ENCODE data around the gene SLFN13. TPM values are rescaled to one million over a fixed set of nuclear protein-coding genes. Genes with fewer than 3 reads are reported as not detected.
A peak's percentile ranks its signal among the peaks of the same experiment; 100 is the strongest.
"Not testable (repeated sequence)": the region's sequence is repeated elsewhere in the genome, so short reads cannot be mapped to it uniquely, and the experiment has no call there.

SLFN13 gene
- total RNA-seq, 1 donor from 2014 or later = 9.3 TPM

DNA sequence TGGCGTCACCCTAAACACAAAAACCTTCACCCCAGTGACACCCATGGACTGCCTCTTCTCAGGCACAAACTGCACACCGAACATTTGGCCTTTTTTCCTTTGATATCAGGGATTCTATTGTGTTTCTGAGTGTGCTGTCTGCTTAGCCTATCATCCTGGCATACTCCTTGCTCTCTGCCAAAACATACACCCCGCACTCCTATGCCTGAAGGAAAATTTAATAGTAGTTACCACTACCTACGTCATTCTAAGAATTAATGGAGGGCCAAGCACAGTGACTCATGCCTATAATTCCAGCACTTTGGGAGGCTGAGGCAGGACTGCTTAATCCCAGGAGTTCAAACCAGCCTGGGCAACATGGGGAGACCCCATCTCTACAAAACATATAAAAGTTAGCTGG lies 19.9 kb upstream of the SLFN13 start:
- no peak overlapping the region for H3K27ac Mint-ChIP-seq (ENCODE audit: unreplicated experiment)
- H3K36me3 Mint-ChIP-seq (ENCODE audit: low read depth) = no peaks in the 10 kb centered on the region
- DNase-seq (ENCODE audit: low read depth, low spot score) = no peak
- no peak overlapping the region for H3K4me3 Mint-ChIP-seq
- peaks cover 53% of the 10 kb centered on the region for H3K27me3 Mint-ChIP-seq (ENCODE audit: low read depth)
- H3K9me3 Mint-ChIP-seq = peaks cover 4% of the 10 kb centered on the region
- no peak for TF ChIP-seq CTCF (conservative IDR thresholded peaks at IDR 0.05)
- no peaks in the 10 kb centered on the region for H3K4me1 Mint-ChIP-seq

- TF ChIP-seq CTCF (conservative IDR thresholded peaks at IDR 0.05) = no peak
- DNase-seq (ENCODE audit: low read depth, low spot score) = no peak
- H3K27ac Mint-ChIP-seq (ENCODE audit: unreplicated experiment) = no peak overlapping the region
- H3K4me3 Mint-ChIP-seq = no peak overlapping the region
- peaks cover 55% of the 10 kb centered on the region for H3K27me3 Mint-ChIP-seq (ENCODE audit: low read depth)
- H3K9me3 Mint-ChIP-seq = peaks cover 1% of the 10 kb centered on the region
- H3K36me3 Mint-ChIP-seq (ENCODE audit: low read depth) = no peaks in the 10 kb centered on the region
- H3K4me1 Mint-ChIP-seq = no peaks in the 10 kb centered on the region
Measured at GRCh38 chr17:35467824-35468223, 19.3 kb upstream of the SLFN13 start.

GRCh38 chr17:35460354-35460851 lies 11.8 kb upstream of the SLFN13 start:
- no peak for TF ChIP-seq CTCF (conservative IDR thresholded peaks at IDR 0.05)
- H3K4me1 Mint-ChIP-seq = peaks cover 5% of the 10 kb centered on the region
- H3K36me3 Mint-ChIP-seq (ENCODE audit: low read depth) = no peaks in the 10 kb centered on the region
- H3K4me3 Mint-ChIP-seq = peak overlapping the region; percentile 6
- no peak for DNase-seq (ENCODE audit: low read depth, low spot score)
- peaks cover 88% of the 10 kb centered on the region for H3K27me3 Mint-ChIP-seq (ENCODE audit: low read depth)
- H3K27ac Mint-ChIP-seq (ENCODE audit: unreplicated experiment) = no peak overlapping the region
- H3K9me3 Mint-ChIP-seq = no peaks in the 10 kb centered on the region

- H3K4me3 Mint-ChIP-seq, H3K9me3 Mint-ChIP-seq: not testable (repeated sequence)
Measured at GRCh38 chr17:35454035-35454434, 5.5 kb upstream of the SLFN13 start.

DNA sequence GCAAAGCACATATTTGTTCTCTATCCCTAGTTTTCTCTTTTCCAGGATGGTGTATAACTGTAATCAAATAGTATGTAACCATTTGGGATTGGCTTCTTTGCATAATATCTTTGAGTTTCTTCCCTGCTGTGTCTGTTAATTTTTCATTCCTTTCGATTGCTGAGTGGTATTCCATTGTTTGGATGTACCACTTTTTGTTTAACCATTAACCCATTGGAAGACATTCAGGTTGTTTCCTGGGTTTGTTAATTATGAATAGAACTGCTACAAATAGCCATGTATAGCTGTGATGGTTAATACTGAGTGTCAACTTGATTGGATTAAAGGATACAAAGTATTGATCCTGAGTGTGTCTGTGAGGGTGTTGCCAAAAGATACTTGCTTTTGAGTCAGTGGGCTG lies 4.6 kb upstream of the SLFN13 start:
- no peak for TF ChIP-seq CTCF (conservative IDR thresholded peaks at IDR 0.05)
- Mint-ChIP-seq H3K27ac (ENCODE audit: unreplicated experiment) (no peak overlapping the region), H3K27me3 (ENCODE audit: low read depth) (peaks cover 88% of the 10 kb centered on the region), H3K9me3 (no peaks in the 10 kb centered on the region), H3K36me3 (ENCODE audit: low read depth) (no peaks in the 10 kb centered on the region), H3K4me1 (no peaks in the 10 kb centered on the region), H3K4me3 (no peak overlapping the region)
- DNase-seq (ENCODE audit: low read depth, low spot score) = no peak

More at GRCh38 chr17:35454035-35454434, 5.5 kb upstream of the SLFN13 start:
- H3K27me3 Mint-ChIP-seq (ENCODE audit: low read depth) = peaks cover 88% of the 10 kb centered on the region
- not testable (repeated sequence) for H3K36me3 Mint-ChIP-seq (ENCODE audit: low read depth); H3K27ac Mint-ChIP-seq (ENCODE audit: unreplicated experiment); DNase-seq (ENCODE audit: low read depth, low spot score); H3K4me1 Mint-ChIP-seq

DNA sequence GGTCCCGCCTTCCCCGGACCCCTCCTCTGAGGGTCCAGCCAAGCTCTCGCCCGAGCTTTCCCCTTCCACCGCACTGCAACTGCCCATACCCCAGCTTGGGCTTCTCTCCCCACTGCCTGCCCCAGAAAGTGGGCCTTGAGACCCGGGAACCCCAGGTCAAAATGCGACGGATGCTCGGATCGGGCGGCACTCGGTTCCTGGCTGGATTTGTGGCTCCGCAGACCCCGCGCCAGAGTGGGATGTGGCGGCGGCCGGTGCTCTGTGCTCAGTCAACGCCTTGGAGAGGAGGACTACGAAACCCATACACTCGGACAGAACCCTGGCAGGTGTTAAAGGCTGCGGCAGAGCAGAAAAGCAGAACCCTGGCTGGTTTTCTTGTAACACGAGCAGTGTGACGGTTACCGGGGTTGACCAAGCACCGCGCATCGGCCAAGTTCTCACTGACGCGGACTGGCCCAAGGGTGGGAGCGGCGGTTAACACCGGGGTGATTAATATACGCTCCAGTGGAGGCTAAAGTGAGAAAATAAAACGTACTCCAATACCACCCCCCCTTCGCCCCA lies 885 bp upstream of the SLFN13 start:
- H3K4me3 Mint-ChIP-seq = peak overlapping the region; percentile 77
- peaks cover 64% of the 10 kb centered on the region for H3K27me3 Mint-ChIP-seq (ENCODE audit: low read depth)
- no peak overlapping the region for H3K27ac Mint-ChIP-seq (ENCODE audit: unreplicated experiment)
- peaks cover 12% of the 10 kb centered on the region for H3K4me1 Mint-ChIP-seq
- H3K36me3 Mint-ChIP-seq (ENCODE audit: low read depth) = no peaks in the 10 kb centered on the region
- no peak for DNase-seq (ENCODE audit: low read depth, low spot score)
- no peaks in the 10 kb centered on the region for H3K9me3 Mint-ChIP-seq
- TF ChIP-seq CTCF (conservative IDR thresholded peaks at IDR 0.05) = no peak

Measured in neural crest cell (in vitro differentiated cells).